Globus pallidus (tissue), 1 donor: Measurements from ENCODE around the gene KCNB1.
"Not testable (repeated sequence)": the region's sequence is repeated elsewhere in the genome, so short reads cannot be mapped to it uniquely, and the experiment has no call there.

Experiments used
- DNase-seq: peaks from one replicate; pipeline ENCODE4 v3.0.0-alpha.2; 2015; ENCODE audit warnings: low spot score

The KCNB1 gene

GRCh38 chr20:49319208-49319809, 163.2 kb downstream of the KCNB1 start:
- no peak for DNase-seq

GRCh38 chr20:49318430-49319207, 163.8 kb downstream of the KCNB1 start:
- DNase-seq = no peak

GRCh38 chr20:49318091-49318429, 164.4 kb downstream of the KCNB1 start:
- DNase-seq = no peak

GRCh38 chr20:49316704-49317103, 165.8 kb downstream of the KCNB1 start:
- no peak for DNase-seq

GRCh38 chr20:49315580-49315979, 166.9 kb downstream of the KCNB1 start:
- no peak for DNase-seq

- not testable (repeated sequence) for DNase-seq
Measured at GRCh38 chr20:49314052-49314451, 168.4 kb downstream of the KCNB1 start.
